Hypothalamus (tissue), 51 donors: ENCODE measurements around the gene ABCD3.
"Not testable (repeated sequence)": the region's sequence is repeated elsewhere in the genome, so short reads cannot be mapped to it uniquely, and the experiment has no call there.

Experiments
- DNase-seq, 51 donors: peaks; one replicate each; lab custom pipeline; 2025; lab: John Stamatoyannopoulos, UW

ABCD3 gene

DNA sequence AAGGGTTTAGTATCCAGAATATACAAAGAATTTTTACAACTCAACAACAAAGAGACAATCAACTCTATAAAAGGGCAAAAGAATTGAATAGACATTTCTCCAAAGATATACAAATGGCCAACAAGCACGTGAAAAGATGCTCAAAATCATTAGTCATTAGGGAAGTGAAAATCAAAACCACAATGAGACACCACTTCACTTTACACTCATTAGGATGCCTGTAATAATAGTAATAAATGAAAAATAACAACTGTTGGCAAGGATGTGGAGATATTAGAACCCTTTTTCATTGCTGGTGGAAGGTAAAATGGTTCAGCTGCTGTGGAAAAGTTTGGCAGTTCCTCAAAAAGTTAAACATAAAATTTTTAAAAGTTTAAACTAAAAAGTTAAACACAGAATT lies 7.0 kb upstream of the ABCD3 start:
- DNase-seq = no peak

DNA sequence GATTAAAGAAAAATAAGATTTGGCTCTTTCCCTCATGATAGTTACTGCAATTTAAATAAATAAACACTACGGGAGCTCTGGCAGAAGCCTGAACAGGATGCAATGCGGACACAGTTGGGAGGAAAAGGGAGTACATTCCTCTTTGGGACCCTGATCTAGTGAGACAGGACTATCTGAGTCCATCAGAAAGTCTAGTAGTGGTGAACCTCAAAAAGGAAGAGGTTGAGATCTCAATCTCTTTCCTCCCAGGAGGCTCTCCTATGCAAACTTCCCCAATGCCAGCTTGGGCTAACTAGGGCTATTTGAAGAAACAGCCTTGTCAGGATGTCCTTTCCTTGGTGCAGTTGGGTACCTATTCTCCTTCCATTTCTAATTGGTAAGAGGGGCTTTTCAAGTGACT lies 4.9 kb upstream of the ABCD3 start:
- DNase-seq = no peak

DNA sequence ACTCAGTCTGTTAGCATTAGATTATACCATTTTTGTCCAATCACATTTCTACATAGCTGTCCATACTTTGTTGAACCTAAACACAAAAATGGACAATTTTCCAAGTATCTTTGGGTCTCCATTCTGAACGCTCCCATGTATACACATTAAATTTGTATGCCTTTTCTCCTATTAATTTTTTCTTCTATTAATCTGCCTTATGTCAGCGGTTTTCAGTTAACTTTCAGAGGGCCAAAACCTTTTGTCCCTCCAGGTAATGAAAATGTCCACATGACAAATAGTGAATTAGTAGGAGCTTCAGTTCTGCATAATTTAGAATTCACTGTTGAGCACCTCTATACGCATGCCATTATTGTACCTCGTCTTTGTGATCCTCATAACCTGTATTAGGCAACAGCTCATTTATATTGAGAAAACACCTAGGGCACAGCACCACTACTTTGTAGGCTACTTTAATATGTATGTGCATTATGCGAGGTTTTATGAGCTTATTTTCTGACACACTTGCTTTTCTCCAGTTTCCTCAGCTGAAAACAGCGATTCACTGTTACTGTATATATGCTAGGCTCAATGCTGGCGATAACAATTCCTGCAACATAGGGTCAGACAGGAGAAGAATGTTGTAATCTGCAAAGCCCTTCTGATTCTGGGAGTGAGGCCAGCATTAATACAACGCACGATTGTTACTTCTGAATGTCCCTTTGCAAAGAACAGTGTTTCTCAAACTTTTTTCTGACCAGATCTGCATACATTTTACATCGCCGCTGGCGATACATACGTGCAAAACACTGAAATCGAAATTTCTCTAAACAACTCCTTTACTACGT lies 1.1 kb upstream of the ABCD3 start:
- peak in 32 of 51 donors; percentile 2 to 88 (median 41) for DNase-seq

GRCh38 chr1:94417728-94417977 lies 536 bp upstream of the ABCD3 start:
- DNase-seq = no peak

GRCh38 chr1:94418664-94419655 lies 771 bp downstream of the ABCD3 start:
- peak in 35 of 51 donors; percentile 8 to 69 (median 41) for DNase-seq

DNA sequence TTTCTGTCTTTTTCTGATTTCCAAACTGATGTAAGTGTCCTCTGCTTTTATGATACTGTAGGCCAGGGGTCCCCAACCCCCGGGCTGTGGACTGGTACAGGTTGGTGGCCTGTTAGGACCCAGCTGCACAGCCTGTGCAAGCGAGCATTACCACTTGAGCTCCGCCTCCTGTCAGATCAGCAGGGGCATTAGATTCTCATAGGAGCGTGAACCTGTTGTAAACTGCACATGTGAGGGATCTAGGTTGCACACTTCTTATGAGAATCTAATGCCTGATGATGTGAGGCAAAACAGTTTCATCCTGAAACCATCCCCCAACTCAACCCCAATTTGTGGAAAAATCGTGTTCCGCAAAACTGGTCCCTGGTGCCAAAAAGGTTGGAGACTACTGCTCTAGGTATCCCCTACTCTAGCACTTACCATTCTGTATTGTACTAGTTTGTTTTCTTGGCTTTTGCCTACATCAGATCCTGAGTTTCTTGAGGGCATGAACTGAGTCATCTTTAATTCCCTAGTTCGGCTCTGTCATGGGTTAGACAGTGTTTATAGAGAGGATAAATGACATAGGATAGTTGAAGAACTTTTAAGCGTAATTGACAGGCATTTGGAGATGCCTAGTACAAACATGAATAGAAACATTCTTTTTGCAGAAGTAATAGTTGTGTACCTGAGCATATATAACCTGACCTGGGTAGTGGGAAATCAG lies 4.1 kb downstream of the ABCD3 start:
- no peak for DNase-seq

DNA sequence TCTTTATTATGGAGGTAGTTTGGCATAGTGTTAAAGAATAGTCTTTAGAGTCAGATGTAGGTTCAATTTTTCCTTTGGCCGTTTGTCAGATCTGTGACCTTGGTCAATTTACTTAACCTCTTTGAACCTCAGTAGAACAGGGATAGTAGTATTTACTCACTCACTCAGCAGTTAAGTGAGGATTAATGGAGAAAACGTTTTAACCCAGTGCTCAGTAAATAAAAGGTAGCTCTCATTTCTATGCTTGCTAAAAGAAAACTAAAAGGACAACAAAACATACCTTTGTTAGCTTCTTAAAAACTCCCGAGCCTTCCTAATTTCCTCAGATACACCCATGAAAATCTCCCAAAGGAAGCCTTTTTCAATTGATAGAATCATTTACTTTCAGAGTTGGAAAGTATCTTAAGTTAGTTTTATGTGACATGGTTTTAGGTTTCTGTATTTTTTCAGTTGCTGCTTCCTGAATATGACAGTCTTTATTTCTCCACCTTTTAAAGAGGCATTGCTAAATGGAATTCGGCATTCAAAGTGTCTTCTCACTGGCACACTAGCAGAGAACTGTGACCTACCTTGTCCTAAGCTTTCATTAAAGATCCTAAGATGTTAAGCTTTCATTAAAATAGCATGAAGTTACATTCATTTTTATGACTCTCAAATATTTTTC lies 7.8 kb downstream of the ABCD3 start:
- DNase-seq = no peak

DNA sequence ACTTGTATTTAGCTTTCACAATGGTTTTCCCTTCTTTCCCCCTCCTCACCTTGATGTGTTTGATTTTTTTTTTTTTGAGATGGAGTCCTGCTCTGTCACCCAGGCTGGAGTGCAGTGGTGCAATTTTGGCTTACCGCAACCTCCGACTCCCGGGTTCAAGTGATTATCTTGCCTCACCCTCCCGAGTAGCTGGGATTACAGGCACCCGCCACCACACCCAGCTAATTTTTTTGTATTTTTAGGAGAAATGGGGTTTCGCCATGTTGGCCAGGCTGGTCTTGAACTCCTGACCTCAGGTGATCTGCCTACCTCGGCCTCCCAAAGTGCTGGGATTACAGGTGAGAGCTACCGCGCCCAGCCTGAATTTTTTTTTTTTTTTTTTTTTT lies 8.3 kb downstream of the ABCD3 start:
- not testable (repeated sequence) for DNase-seq

DNA sequence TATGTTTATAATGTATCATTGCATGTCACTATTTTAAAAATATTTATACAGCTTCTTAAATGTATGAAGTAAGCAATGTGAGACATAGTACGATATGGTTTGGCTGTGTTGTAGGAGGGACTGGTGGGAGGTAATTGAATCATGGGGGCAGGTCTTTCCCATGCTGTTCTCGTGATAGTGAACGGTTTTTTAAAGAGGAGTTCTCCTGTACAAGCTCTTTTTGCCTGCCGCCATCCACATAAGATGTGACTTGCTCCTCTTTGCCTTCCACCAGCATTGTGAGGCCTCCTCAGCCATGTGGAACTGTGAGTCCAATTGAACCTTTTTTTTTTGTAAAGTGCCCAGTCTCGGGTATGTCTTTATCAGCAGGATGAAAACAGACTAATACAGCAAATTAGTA lies 10.3 kb downstream of the ABCD3 start:
- no peak for DNase-seq

DNA sequence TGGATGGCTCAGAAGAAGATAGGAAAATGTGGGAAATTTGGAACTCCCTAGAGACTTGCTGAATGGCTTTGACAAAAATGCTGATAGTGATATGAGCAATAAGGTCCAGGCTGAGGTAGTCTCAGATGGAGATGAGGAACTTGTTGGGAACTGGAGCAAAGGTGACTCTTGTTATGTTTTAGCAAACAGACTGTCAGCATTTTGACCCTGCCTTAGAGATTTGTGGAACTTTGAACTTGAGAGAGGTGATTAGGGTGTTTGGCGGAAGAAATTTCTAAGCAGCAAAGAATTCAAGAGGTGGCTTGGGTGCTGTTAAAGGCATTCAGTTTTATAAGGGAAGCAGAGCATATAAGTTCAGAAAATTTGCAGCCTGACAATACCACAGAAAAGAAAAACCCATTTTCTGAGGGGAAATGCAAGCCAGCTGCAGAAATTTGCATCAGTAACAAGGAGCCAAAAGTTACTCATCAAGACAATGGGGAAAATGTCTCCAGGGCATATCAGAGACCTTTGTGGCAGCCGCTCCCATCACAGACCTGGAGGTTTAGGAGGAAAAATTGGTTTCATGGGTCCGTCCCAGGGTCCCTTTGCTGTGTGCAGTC lies 10.8 kb downstream of the ABCD3 start:
- DNase-seq = not testable (repeated sequence)

GRCh38 chr1:94430066-94430465 lies 11.9 kb downstream of the ABCD3 start:
- DNase-seq = not testable (repeated sequence)

- DNase-seq = no peak
Observed at GRCh38 chr1:94433866-94434265, 15.7 kb downstream of the ABCD3 start.

- DNase-seq = no peak
Observed at GRCh38 chr1:94434365-94435045, 16.3 kb downstream of the ABCD3 start.

DNA sequence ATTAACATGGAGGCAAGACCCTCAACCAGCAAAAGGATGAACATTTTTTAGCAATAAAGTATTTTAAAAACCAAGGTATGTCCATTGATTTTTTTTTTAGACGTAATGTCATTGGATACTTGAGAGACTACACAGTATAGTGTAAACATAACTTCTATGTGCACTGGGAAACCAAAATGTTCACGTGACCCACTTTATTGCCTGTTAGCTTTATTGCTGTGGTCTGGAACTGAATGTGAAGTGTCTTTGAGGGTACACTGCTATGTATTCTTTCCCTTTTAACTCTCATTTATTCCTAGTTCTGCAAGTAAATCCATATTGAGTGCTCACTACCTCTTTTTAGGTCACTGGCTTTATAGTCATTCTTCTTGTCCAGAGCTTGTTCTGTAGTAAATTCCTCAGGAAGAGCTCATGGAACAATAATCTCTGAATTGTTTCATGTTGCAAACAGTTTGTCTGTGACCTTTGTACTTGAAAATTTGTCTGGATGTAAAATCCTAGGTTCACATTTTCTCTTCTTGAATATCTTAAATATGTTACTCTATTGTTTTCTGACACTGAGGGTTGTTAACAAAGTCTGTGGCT lies 20.6 kb downstream of the ABCD3 start:
- DNase-seq = no peak

GRCh38 chr1:94440088-94440487 lies 21.9 kb downstream of the ABCD3 start:
- DNase-seq = no peak

DNA sequence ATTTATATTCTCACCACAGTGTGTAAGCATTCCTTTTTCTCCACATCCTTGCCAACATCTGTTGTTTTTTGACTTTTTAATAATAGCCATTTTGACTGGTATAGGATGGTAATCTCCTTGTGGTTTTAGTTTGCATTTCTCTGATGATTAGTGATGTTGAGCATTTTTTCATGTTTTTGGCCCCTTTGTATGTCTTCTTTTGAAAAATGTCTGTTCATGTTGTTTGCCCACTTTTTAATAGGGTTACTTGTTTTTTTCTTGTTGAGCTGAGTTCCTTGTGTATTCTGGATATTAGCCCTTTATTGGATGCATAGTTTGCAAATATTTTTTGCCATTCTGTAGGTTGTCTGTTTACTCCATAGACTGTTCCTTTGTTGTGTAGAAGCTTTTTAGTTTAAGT lies 24.9 kb downstream of the ABCD3 start:
- DNase-seq = not testable (repeated sequence)

DNA sequence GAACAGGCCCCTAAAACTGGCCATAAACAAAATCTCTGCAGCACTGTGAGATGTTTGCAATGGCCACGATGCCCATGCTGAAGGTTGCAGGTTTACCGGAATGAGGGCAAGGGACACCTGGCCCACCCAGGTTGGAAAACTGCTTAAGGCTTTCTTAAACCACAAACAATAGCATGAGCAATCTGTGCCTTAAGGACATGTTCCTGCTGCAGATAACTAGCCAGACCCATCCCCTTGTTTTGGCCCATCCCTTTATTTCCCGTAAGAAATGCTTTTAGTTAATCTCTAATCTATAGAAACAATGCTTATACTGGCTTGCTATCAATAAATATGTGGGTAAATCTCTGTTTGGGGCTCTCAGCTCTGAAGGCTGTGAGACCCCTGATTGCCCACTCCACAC lies 26.6 kb downstream of the ABCD3 start:
- DNase-seq = not testable (repeated sequence)

GRCh38 chr1:94445733-94446132 lies 27.5 kb downstream of the ABCD3 start:
- not testable (repeated sequence) for DNase-seq

DNA sequence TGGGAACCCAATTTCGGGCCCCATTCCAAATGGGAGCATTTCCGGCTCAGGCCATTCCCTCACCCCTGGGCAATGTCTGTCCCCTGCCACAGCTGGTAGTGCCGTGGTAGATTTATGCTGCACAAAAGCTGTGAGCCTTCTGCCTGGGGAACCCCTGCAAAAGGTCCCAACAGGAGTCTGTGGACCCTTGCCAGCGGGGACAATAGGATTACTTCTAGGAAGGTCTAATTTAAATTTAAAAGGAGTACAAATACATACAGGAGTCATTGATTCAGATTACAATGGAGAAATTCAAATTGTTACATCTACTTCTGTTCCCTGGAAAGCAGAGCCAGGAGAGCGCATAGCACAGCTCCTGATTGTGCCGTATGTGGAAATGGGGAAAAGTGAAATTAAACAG lies 28.0 kb downstream of the ABCD3 start:
- not testable (repeated sequence) for DNase-seq
